SK-N-SH treated with all-trans-retinoic acid at 6 μM for 48 hours (cell line): ENCODE measurements around the gene OIT3.

Experiments used
- ATAC-seq: fragments of 200-7000 bp; cut with Tn5 transposase; 3 replicates; pipeline ENCODE4 v1.9.1; 2020; ENCODE audit warnings: mild to moderate bottlenecking, moderate library complexity
- ARNTL ChIP-seq: fragments of 450-650 bp; formaldehyde crosslinking; IDR thresholded peaks from 2 replicates; pipeline ENCODE4 v1.5.0; 2020; ENCODE audit warnings: low read depth, mild to moderate bottlenecking, moderate library complexity, borderline replicate concordance
- BACH2 ChIP-seq: fragments of 250-450 bp; sonication (Bioruptor Pico); IDR thresholded peaks from 2 replicates; pipeline ENCODE4 v1.9.0; 2021; ENCODE audit warnings: mild to moderate bottlenecking, borderline replicate concordance
- CREB5 ChIP-seq: fragments of 250-450 bp; sonication (Bioruptor Pico); IDR thresholded peaks from 2 replicates; pipeline ENCODE4 v1.5.1; 2020; ENCODE audit warnings: low read depth, mild to moderate bottlenecking, moderate library complexity
- CSDC2 ChIP-seq: fragments of 250-450 bp; sonication (Bioruptor Pico); IDR thresholded peaks from 2 replicates; pipeline ENCODE4 v1.5.0; 2020; ENCODE audit warnings: mild to moderate bottlenecking, moderate library complexity
- ESRRG ChIP-seq: fragments of 250-450 bp; sonication (Bioruptor Pico); IDR thresholded peaks from 2 replicates; pipeline ENCODE4 v1.6.1; 2021; ENCODE audit warnings: mild to moderate bottlenecking
- GLIS3 ChIP-seq: fragments of 250-450 bp; sonication (Bioruptor Pico); IDR thresholded peaks from 2 replicates; pipeline ENCODE4 v1.5.0; 2020; ENCODE audit warnings: mild to moderate bottlenecking, moderate library complexity
- ISL1 ChIP-seq: fragments of 250-450 bp; sonication (Bioruptor Pico); IDR thresholded peaks from 2 replicates; pipeline ENCODE4 v2.1.2; 2022; ENCODE audit warnings: mild to moderate bottlenecking, moderate library complexity
- OSR1 ChIP-seq: fragments of 250-450 bp; sonication (Bioruptor Pico); IDR thresholded peaks from 2 replicates; pipeline ENCODE4 v1.8.0; 2022; ENCODE audit warnings: moderate library complexity, mild to moderate bottlenecking, inconsistent platforms
- PPARA ChIP-seq: fragments of 250-450 bp; sonication (Bioruptor Pico); IDR thresholded peaks from 2 replicates; pipeline ENCODE4 v1.5.0; 2020; ENCODE audit warnings: mild to moderate bottlenecking, borderline replicate concordance
- SNAI2 ChIP-seq: fragments of 250-450 bp; sonication (Bioruptor Pico); IDR thresholded peaks from 2 replicates; pipeline ENCODE4 v1.5.0; 2020; ENCODE audit warnings: mild to moderate bottlenecking, moderate library complexity
- TCF4 ChIP-seq: fragments of 250-450 bp; sonication (Bioruptor Pico); IDR thresholded peaks from 2 replicates; pipeline ENCODE4 v1.8.0; 2021; ENCODE audit warnings: mild to moderate bottlenecking, moderate library complexity, borderline replicate concordance
- TOX ChIP-seq: fragments of 250-450 bp; sonication (Bioruptor Pico); IDR thresholded peaks from 2 replicates; pipeline ENCODE4 v1.8.0; 2021; ENCODE audit warnings: mild to moderate bottlenecking, moderate library complexity, borderline replicate concordance
- TSHZ2 ChIP-seq: fragments of 250-450 bp; sonication (Bioruptor Pico); IDR thresholded peaks from 2 replicates; pipeline ENCODE4 v1.5.0; 2020; ENCODE audit warnings: mild to moderate bottlenecking, moderate library complexity
- ZC3H10 ChIP-seq: fragments of 250-450 bp; sonication (Bioruptor Pico); IDR thresholded peaks from 2 replicates; pipeline ENCODE4 v1.5.1; 2021; ENCODE audit warnings: mild to moderate bottlenecking, moderate library complexity
- ZFP3 ChIP-seq: fragments of 250-450 bp; sonication (Bioruptor Pico); IDR thresholded peaks from 2 replicates; pipeline ENCODE4 v1.5.0; 2020; ENCODE audit warnings: mild to moderate bottlenecking, moderate library complexity
- ZNF70 ChIP-seq: fragments of 450-650 bp; formaldehyde crosslinking; IDR thresholded peaks from 2 replicates; pipeline ENCODE4 v1.5.0; 2020; ENCODE audit warnings: mild to moderate bottlenecking, moderate library complexity
- TF ChIP-seq, protein P1 (sequence below): fragments of 250-450 bp; sonication (Bioruptor Pico); IDR thresholded peaks from 2 replicates; pipeline ENCODE4 v1.8.0; 2020; ENCODE audit warnings: mild to moderate bottlenecking, moderate library complexity, borderline replicate concordance

Gene OIT3

DNA sequence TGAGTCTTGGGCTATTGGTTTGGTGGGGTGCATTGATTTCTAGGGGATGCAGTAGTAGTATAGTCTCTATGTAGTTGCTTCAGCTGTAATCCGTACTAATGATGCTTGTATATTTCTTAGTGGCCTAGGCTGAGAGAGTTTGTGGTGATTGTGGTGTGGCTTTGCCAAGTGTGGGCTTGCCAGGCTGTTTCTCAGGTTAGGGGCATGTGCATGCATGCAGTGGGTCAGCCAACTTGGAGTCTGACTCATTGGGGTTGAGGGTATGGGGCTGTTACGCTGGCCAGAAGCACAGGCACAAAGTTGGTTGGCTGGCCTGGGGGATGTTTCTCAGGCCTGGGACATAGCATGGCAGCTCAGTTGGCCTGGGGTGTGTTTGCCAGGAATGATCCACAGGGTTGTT lies 86.8 kb downstream of the OIT3 start:
- TF ChIP-seq ISL1 (CRISPR knock-in tag) = no peak
- no peak for ATAC-seq

DNA sequence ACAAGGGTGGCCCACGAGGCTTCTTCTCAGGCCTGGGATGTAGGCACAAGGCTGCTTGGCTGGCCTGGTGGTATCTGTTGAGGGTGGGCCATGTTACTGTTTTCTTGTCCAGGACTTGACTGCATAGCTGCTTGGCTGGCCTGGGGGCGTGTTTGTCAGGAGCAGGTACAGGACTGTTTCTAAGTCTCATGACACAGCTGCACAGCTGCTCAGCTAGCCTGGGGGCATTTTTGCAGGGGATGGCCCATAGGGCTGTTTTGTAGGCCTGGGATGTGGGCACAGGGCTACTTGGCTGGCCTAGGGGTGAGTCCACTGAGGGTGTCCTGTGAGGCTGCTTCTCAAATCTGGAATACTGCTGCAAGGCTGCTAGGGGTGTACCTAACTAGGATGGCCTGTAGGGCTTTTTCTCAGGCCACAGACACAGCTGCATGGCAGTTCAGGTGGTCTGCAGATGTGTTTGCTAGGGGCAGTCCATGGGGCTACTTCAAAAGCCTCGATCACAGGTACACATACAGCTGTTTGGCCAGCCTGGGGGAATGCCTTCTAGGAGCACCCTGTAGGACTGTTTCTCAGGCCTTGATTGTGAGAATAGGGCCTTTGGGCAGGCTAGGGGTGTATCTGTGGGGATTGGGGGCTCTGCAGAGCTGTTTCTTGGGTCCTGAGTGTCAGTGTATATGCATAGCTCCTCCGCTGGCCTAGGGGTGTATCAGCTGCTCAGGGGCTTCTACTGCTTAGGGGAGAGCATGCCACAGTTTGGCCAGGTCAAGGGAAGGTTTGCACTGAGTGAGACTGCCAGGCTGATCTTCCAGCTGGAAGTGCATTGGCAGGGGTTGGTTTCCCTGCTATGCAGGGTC lies 87.7 kb downstream of the OIT3 start:
- ATAC-seq = no peak
- TF ChIP-seq SNAI2 (no peak), TSHZ2 (CRISPR knock-in tag) (no peak), ISL1 (CRISPR knock-in tag) (no peak), ZC3H10 (no peak), TOX (no peak), TCF4 (CRISPR knock-in tag) (no peak), ZNF70 (CRISPR knock-in tag) (no peak), PPARA (CRISPR knock-in tag) (no peak), ZFP3 (no peak), ARNTL (CRISPR knock-in tag) (no peak), GLIS3 (CRISPR knock-in tag) (no peak), ESRRG (CRISPR knock-in tag) (no peak), OSR1 (CRISPR knock-in tag) (no peak)
- TF ChIP-seq, protein P1, sequence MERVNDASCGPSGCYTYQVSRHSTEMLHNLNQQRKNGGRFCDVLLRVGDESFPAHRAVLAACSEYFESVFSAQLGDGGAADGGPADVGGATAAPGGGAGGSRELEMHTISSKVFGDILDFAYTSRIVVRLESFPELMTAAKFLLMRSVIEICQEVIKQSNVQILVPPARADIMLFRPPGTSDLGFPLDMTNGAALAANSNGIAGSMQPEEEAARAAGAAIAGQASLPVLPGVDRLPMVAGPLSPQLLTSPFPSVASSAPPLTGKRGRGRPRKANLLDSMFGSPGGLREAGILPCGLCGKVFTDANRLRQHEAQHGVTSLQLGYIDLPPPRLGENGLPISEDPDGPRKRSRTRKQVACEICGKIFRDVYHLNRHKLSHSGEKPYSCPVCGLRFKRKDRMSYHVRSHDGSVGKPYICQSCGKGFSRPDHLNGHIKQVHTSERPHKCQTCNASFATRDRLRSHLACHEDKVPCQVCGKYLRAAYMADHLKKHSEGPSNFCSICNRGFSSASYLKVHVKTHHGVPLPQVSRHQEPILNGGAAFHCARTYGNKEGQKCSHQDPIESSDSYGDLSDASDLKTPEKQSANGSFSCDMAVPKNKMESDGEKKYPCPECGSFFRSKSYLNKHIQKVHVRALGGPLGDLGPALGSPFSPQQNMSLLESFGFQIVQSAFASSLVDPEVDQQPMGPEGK (CRISPR knock-in tag) = no peak
- TF ChIP-seq, all 23 proteins: peak for 0

- no peak for TF ChIP-seq CREB5 (CRISPR knock-in tag)
- no peak for TF ChIP-seq GLIS3 (CRISPR knock-in tag)
- TF ChIP-seq ESRRG (CRISPR knock-in tag) = no peak
- TF ChIP-seq TSHZ2 (CRISPR knock-in tag) = no peak
- TF ChIP-seq BACH2 = no peak
- TF ChIP-seq CSDC2 = no peak
- no peak for ATAC-seq
Observed at GRCh38 chr10:72981882-72982529, 88.5 kb downstream of the OIT3 start.
